HepG2 (cell line): Measurements from ENCODE around the gene GRB10. TPM values are rescaled to one million over a fixed set of nuclear protein-coding genes. Genes with fewer than 3 reads are reported as not detected.

Source experiments
- ATAC-seq: fragments of 200-7000 bp; cut with Tn5 transposase; 3 replicates; pipeline ENCODE4 v1.9.1; 2020; ENCODE audit warnings: mild to moderate bottlenecking, moderate library complexity
- BruUV-seq: library from RNA; stranded (reverse); fragments of 400-500 nt; replicated peaks from 2 replicates; lab custom pipeline; 2021; lab: Mats Ljungman, UMichigan
- CTCF ChIA-PET: fragments of 300-600 bp; formaldehyde crosslinking; extraction: SDS; loops from one replicate; lab custom pipeline; 2021; ENCODE audit warnings: low total read pairs, inconsistent platforms, low intra/inter-chr PET ratio; lab: Yijun Ruan, JAX
- POLR2A ChIA-PET: fragments of 350-600 bp; sonication (Branson Sonifier 250); formaldehyde crosslinking; loops from one replicate; lab custom pipeline; 2020; ENCODE audit warnings: antibody characterized with exemption, inconsistent platforms; lab: Yijun Ruan, JAX
- DNase-seq: peaks from one replicate; pipeline ENCODE4 v3.0.0-alpha.2; 2015; ENCODE audit warnings: low spot score
- FAIRE-seq: peaks from 3 replicates; lab custom pipeline; 2011; peaks lifted over from hg19 to GRCh38; lab: Jason Lieb, UNC
- H2AFZ ChIP-seq: one replicate; pipeline ENCODE4 v1.6.1; 2011; ENCODE audit warnings: low read length, inconsistent platforms
- H3K27ac ChIP-seq: fragments of 300-600 bp; 3 replicates; pipeline ENCODE4 v1.8.0; 2011; ENCODE audit warnings: mixed run types, mild to moderate bottlenecking, mixed read lengths, low read length, inconsistent platforms; ENCODE audit not compliant: insufficient read depth; ENCODE audit errors: extremely low read length
- H3K27me3 ChIP-seq, 2 experiments: fragments of 200-600 bp in 1 of 2; 2 replicates in 1 of 2; 3 replicates in 1 of 2; pipeline versions ENCODE4 v1.6.0 to v1.8.0; 2011; ENCODE audit warnings: low read length in 2 of 2, mild to moderate bottlenecking in 2 of 2, moderate library complexity in 2 of 2, inconsistent platforms in 1 of 2; ENCODE audit not compliant: insufficient read depth in 2 of 2, control insufficient read depth in 1 of 2
- H3K36me3 ChIP-seq, 2 experiments: fragments of 200-600 bp in 1 of 2; replicated peaks in 1 of 2; 2 replicates in 1 of 2; 3 replicates in 1 of 2; pipeline versions ENCODE4 v1.5.1 to v1.8.0; 2011; ENCODE audit warnings: low read length in 2 of 2, inconsistent platforms in 1 of 2; ENCODE audit not compliant: insufficient read depth in 2 of 2, control insufficient read depth in 1 of 2
- H3K4me1 ChIP-seq: 2 replicates; pipeline ENCODE4 v1.5.1; 2012; ENCODE audit warnings: low read length, inconsistent platforms; ENCODE audit not compliant: insufficient read depth
- H3K4me2 ChIP-seq: 2 replicates; pipeline ENCODE4 v1.6.0; 2011; ENCODE audit warnings: low read depth, low read length, inconsistent platforms
- H3K4me3 ChIP-seq, 3 experiments: fragments of 200-600 bp in 1 of 3; sonication (generic), shearing (Covaris generic) in 1 of 3; replicated peaks in 1 of 3; 2 replicates each; pipeline ENCODE4 v1.5.1; 2011 to 2016; ENCODE audit warnings: low read length in 3 of 3, inconsistent platforms in 2 of 3, low read depth in 2 of 3, mild to moderate bottlenecking in 2 of 3, control low read depth in 1 of 3, mixed read lengths in 1 of 3; ENCODE audit not compliant: insufficient read depth in 1 of 3
- H3K79me2 ChIP-seq: one replicate; pipeline ENCODE4 v1.6.1; 2011; ENCODE audit warnings: low read length, inconsistent platforms; ENCODE audit not compliant: insufficient read depth
- H3K9ac ChIP-seq: 2 replicates; pipeline ENCODE4 v1.6.0; 2011; ENCODE audit warnings: mild to moderate bottlenecking, low read depth, low read length, inconsistent platforms; ENCODE audit not compliant: insufficient read depth
- H3K9me3 ChIP-seq: 2 replicates; pipeline ENCODE4 v1.5.1; 2012; ENCODE audit warnings: mild to moderate bottlenecking, low read length
- H4K20me1 ChIP-seq: 2 replicates; pipeline ENCODE4 v1.6.0; 2011; ENCODE audit warnings: inconsistent platforms, mild to moderate bottlenecking, low read length, moderate library complexity; ENCODE audit not compliant: insufficient read depth
- BRCA1 ChIP-seq: sonication (generic); formaldehyde crosslinking; IDR thresholded peaks from 2 replicates; pipeline ENCODE4 v1.4.0; 2020; ENCODE audit warnings: missing genetic modification reagents
- BRD4 ChIP-seq: sonication (generic); formaldehyde crosslinking; IDR thresholded peaks from 2 replicates; pipeline ENCODE4 v1.4.0; 2020; ENCODE audit warnings: missing genetic modification reagents
- FOXA1 ChIP-seq, 2 experiments: fragments of 450-650 bp in 1 of 2; sonication (generic) in 1 of 2; formaldehyde crosslinking in 1 of 2; IDR thresholded peaks; 2 replicates each; pipeline versions ENCODE4 v1.4.0 to v1.6.1; 2016 to 2020; ENCODE audit warnings: missing genetic modification reagents in 1 of 2
- GATA4 ChIP-seq: sonication (generic); IDR thresholded peaks from 2 replicates; pipeline ENCODE4 v1.6.1; 2016; ENCODE audit warnings: antibody characterized with exemption, low read depth, borderline replicate concordance
- HHEX ChIP-seq: IDR thresholded peaks from 2 replicates; pipeline ENCODE4 v1.6.1; 2016; ENCODE audit warnings: control low read depth
- HIVEP1 ChIP-seq: sonication (generic); formaldehyde crosslinking; IDR thresholded peaks from 2 replicates; pipeline ENCODE4 v1.4.0; 2020; ENCODE audit warnings: mild to moderate bottlenecking, missing genetic modification reagents
- JARID2 ChIP-seq: sonication (generic); formaldehyde crosslinking; IDR thresholded peaks from 2 replicates; pipeline ENCODE4 v1.8.1; 2023; ENCODE audit warnings: missing genetic modification reagents, inconsistent platforms; ENCODE audit not compliant: insufficient replicate concordance
- MAFK ChIP-seq, 2 experiments: IDR thresholded peaks in 1 of 2; conservative IDR thresholded peaks in 1 of 2; 2 replicates each; pipeline ENCODE4 v1.6.1; 2011; ENCODE audit warnings: improper control_type of control experiment in 2 of 2, low read length in 2 of 2
- RARG ChIP-seq: sonication (generic); formaldehyde crosslinking; IDR thresholded peaks from 2 replicates; pipeline ENCODE4 v1.4.0; 2020; ENCODE audit warnings: low read depth, mild to moderate bottlenecking, missing genetic modification reagents
- RBAK ChIP-seq: sonication (generic); formaldehyde crosslinking; IDR thresholded peaks from 2 replicates; pipeline ENCODE4 v1.5.1; 2020; ENCODE audit warnings: mild to moderate bottlenecking, missing genetic modification reagents
- RBM22 ChIP-seq: fragments of 200-400 bp; formaldehyde crosslinking; optimal IDR thresholded peaks from 2 replicates; pipeline ENCODE3; 2017; ENCODE audit warnings: mild to moderate bottlenecking, low read length, moderate library complexity
- STAG1 ChIP-seq: sonication (generic); formaldehyde crosslinking; IDR thresholded peaks from 2 replicates; pipeline ENCODE4 v1.4.0; 2020; ENCODE audit warnings: missing genetic modification reagents
- XRCC5 ChIP-seq: fragments of 200-400 bp; formaldehyde crosslinking; optimal IDR thresholded peaks from 2 replicates; pipeline ENCODE3; 2017; ENCODE audit warnings: mild to moderate bottlenecking, low read length
- ZBTB38 ChIP-seq: sonication (generic); formaldehyde crosslinking; IDR thresholded peaks from 2 replicates; pipeline ENCODE4 v1.5.1; 2020; ENCODE audit warnings: mild to moderate bottlenecking, missing genetic modification reagents
- ZNF672 ChIP-seq: sonication (generic); formaldehyde crosslinking; IDR thresholded peaks from 2 replicates; pipeline ENCODE4 v1.8.1; 2022; ENCODE audit warnings: missing genetic modification reagents
- ZNF749 ChIP-seq: sonication (generic); formaldehyde crosslinking; IDR thresholded peaks from 2 replicates; pipeline ENCODE4 v1.8.0; 2022; ENCODE audit warnings: mild to moderate bottlenecking, missing genetic modification reagents, moderate library complexity, borderline replicate concordance
- WGBS: methylation state at CpG from one replicate; pipeline ENCODE4 v1.1.6; 2017; ENCODE audit warnings: low lambda C conversion rate; 5-methylcytosine and 5-hydroxymethylcytosine counted together
- in situ Hi-C: cut with HindIII; loops from 2 replicates; pipeline ENCODE4 v1.10.0; 2017; ENCODE audit warnings: low pct_unique_long_range_greater_than_20kb; ENCODE audit not compliant: extremely low pct_ligation_motif_present
- intact Hi-C: fragments of 100-400 bp; cut with micrococcal nuclease; formaldehyde crosslinking; loops from one replicate; pipeline ENCODE4 v1.10.0; 2022; ENCODE audit not compliant: unreplicated experiment
- polyA plus RNA-seq, 8 experiments: library from polyadenylated mRNA; depleted of rRNA in 3 of 8; stranded (reverse) in 7 of 8; unstranded in 1 of 8; fragments of >200 nt; fragmentation: Illumina TruSeq in 4 of 8; extraction: Trizol in 4 of 8; gene quantifications; 2 replicates each; pipeline versions ENCODE4 v1.2.1 to v1.2.3, GENCODE V29; 2011 to 2016; ENCODE audit warnings: low read depth in 4 of 8, missing spikeins in 1 of 8, mixed read lengths in 1 of 8; ENCODE audit not compliant: insufficient read depth in 1 of 8
- total RNA-seq, 5 experiments: library from RNA; depleted of rRNA; stranded (reverse); fragments of >200 nt; fragmentation: Illumina TruSeq; extraction: Trizol; gene quantifications; 2 replicates each; pipeline ENCODE4 v1.2.3, GENCODE V29; 2016; ENCODE audit warnings: low read depth in 1 of 5
- TF ChIP-seq, protein P1 (sequence below): sonication (generic); formaldehyde crosslinking; IDR thresholded peaks from 2 replicates; pipeline ENCODE4 v1.8.0; 2022; ENCODE audit warnings: low read depth, missing genetic modification reagents
- TF ChIP-seq, protein P2 (sequence below): IDR thresholded peaks from 2 replicates; pipeline ENCODE4 v1.6.1; 2012; ENCODE audit warnings: inconsistent platforms
- TF ChIP-seq, protein P3 (sequence below): sonication (generic); formaldehyde crosslinking; IDR thresholded peaks from 2 replicates; pipeline ENCODE4 v1.8.0; 2022; ENCODE audit warnings: mild to moderate bottlenecking, missing genetic modification reagents; ENCODE audit not compliant: insufficient replicate concordance
- TF ChIP-seq, protein P4 (sequence below): IDR thresholded peaks from 2 replicates; pipeline ENCODE4 v1.6.1; 2016; ENCODE audit warnings: control low read depth

The GRB10 gene
- total and polyA plus RNA-seq, 2 of the 13 experiments (the other 11 are each of a cell fraction or from before 2014, with no cell fraction given) = 4.0 to 6.8 TPM

DNA sequence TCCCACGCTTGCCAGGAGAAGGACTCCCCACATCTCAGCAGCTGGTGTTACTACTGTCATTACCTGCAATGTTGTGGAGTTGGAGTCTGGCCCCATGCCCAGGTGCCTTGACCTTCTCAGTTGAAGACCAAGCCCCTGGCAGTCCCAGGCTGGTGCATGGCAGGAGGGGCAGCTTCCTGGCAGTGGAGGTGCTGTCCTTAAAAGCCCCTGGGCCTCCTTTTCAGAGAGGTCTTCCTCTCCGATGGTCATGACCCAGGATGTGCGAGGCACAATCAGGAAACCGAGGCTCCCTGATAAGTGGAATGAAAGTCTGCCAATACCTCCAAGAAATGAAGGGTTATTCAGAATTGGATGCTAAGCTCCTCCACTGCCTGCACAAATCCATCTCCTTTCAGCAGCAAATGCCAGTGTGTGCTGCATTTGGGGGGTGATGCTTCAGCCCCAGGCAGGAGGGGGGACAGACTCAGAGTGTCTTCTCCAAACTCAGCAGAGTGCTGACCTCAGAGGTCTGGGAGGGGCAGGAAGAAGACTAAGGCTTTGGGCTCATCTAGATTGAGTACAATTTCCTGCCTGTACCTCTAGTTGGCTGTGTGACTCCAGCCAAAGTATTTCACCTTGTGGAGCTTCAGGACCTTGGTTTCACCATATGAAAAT, 120.5 kb downstream of the GRB10 start (continued):
- TF ChIP-seq ZBTB38 (CRISPR knock-in tag) (no peak), RARG (CRISPR knock-in tag) (no peak), XRCC5 (no peak), RBM22 (no peak), GATA4 (no peak), FOXA1 (IDR thresholded peaks at IDR 0.05) (no peak), FOXA1 (CRISPR knock-in tag; IDR thresholded peaks at IDR 0.05) (no peak)
- TF ChIP-seq, protein P1, sequence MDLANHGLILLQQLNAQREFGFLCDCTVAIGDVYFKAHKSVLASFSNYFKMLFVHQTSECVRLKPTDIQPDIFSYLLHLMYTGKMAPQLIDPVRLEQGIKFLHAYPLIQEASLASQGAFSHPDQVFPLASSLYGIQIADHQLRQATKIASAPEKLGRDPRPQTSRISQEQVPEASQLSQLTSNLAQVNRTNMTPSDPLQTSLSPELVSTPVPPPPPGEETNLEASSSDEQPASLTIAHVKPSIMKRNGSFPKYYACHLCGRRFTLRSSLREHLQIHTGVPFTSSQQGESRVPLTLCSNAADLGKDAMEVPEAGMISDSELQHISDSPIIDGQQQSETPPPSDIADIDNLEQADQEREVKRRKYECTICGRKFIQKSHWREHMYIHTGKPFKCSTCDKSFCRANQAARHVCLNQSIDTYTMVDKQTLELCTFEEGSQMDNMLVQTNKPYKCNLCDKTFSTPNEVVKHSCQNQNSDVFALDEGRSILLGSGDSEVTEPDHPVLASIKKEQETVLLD = no peak

DNA sequence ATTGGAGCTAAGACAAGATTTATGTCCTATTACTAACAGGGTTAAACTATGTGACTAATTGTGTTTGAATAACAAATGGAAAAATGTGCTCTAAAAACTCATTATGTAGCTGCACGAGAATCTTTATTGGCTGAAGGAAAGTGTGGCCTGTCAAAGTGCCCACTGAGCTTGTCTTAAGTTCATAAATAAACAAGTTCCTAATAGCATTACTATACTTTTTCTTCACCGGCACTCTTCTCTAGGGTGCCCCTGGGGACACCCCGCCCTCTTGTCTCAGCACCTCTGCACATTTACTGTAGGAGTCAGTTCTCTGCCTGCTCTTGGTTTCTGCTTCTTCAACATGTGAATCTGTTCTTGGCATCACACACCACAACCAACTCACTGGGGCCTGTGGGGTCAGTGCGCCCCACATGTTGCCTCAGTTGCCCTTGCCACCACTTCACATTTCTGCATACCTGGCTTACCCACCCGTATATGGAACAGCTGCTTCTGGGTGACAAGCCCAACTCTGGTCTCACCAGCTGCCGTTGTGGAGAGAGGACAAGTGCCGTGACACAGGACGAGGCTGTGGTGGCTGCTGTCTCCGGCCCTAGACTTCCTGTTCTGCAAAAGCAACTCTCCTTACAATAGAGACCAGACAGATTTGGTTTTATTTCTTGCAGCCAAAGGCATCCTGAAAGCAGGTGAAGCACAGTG, 121.2 kb downstream of the GRB10 start:
- H3K9ac ChIP-seq = no peak overlapping the region
- ATAC-seq (no peak), DNase-seq (no peak), FAIRE-seq (no peak)
- no peaks in the 10 kb centered on the region for H3K4me1 ChIP-seq
- no peaks in the 10 kb centered on the region for H4K20me1 ChIP-seq
- no peak overlapping the region for H3K4me2 ChIP-seq
- POLR2A ChIA-PET = no interaction called here
- CTCF ChIA-PET = no interaction called here
- H2AFZ ChIP-seq = no peak overlapping the region
- no TSS peak for BruUV-seq
- no peaks in the 10 kb centered on the region for H3K79me2 ChIP-seq
- 75% methylated on average over 8 of the region's 9 CpGs for WGBS
- intact Hi-C loops = no loop called here
- in situ Hi-C loops = loop anchor here (10.0 kb wide), 1 partner anchor 457 kb away; no protein-coding TSS in a partner anchor
- no peaks in the 10 kb centered on the region for H3K9me3 ChIP-seq
- H3K4me3 ChIP-seq = no peak overlapping the region
- peaks cover 0 to 3% of the 10 kb centered on the region in 2 experiments; a peak in 1 of 5 replicates for H3K36me3 ChIP-seq
- H3K27ac ChIP-seq = no peak overlapping the region
- H3K27me3 ChIP-seq = no peaks in the 10 kb centered on the region
- TF ChIP-seq MAFK (conservative IDR thresholded peaks at IDR 0.05 in 1 of 2, IDR thresholded peaks at IDR 0.05 in 1 of 2; ENCODE audit: low read length in 2 of 2) = no peak
- no peak for TF ChIP-seq ZNF672 (CRISPR knock-in tag)
- no peak for TF ChIP-seq JARID2 (CRISPR knock-in tag)
- no peak for TF ChIP-seq HHEX (CRISPR knock-in tag)
- TF ChIP-seq, protein P2, sequence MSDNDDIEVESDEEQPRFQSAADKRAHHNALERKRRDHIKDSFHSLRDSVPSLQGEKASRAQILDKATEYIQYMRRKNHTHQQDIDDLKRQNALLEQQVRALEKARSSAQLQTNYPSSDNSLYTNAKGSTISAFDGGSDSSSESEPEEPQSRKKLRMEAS = no peak
- TF ChIP-seq, protein P3, sequence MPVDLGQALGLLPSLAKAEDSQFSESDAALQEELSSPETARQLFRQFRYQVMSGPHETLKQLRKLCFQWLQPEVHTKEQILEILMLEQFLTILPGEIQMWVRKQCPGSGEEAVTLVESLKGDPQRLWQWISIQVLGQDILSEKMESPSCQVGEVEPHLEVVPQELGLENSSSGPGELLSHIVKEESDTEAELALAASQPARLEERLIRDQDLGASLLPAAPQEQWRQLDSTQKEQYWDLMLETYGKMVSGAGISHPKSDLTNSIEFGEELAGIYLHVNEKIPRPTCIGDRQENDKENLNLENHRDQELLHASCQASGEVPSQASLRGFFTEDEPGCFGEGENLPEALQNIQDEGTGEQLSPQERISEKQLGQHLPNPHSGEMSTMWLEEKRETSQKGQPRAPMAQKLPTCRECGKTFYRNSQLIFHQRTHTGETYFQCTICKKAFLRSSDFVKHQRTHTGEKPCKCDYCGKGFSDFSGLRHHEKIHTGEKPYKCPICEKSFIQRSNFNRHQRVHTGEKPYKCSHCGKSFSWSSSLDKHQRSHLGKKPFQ (CRISPR knock-in tag) = no peak
- no peak for TF ChIP-seq ZNF749
- no peak for TF ChIP-seq STAG1 (CRISPR knock-in tag)
- no peak for TF ChIP-seq BRCA1 (CRISPR knock-in tag)
- TF ChIP-seq HIVEP1 = no peak
- no peak for TF ChIP-seq BRD4 (CRISPR knock-in tag)
- no peak for TF ChIP-seq RBAK (CRISPR knock-in tag)
- TF ChIP-seq, protein P4, sequence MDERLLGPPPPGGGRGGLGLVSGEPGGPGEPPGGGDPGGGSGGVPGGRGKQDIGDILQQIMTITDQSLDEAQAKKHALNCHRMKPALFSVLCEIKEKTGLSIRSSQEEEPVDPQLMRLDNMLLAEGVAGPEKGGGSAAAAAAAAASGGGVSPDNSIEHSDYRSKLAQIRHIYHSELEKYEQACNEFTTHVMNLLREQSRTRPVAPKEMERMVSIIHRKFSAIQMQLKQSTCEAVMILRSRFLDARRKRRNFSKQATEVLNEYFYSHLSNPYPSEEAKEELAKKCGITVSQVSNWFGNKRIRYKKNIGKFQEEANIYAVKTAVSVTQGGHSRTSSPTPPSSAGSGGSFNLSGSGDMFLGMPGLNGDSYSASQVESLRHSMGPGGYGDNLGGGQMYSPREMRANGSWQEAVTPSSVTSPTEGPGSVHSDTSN (CRISPR knock-in tag) = no peak
